SK-N-SH treated with all-trans-retinoic acid at 6 μM for 48 hours (cell line): ENCODE measurements around the gene COL1A2.

Experiments
- SNAI2 ChIP-seq: fragments of 250-450 bp; sonication (Bioruptor Pico); IDR thresholded peaks from 2 replicates; pipeline ENCODE4 v1.5.0; 2020; ENCODE audit warnings: mild to moderate bottlenecking, moderate library complexity
- TCF4 ChIP-seq: fragments of 250-450 bp; sonication (Bioruptor Pico); IDR thresholded peaks from 2 replicates; pipeline ENCODE4 v1.8.0; 2021; ENCODE audit warnings: mild to moderate bottlenecking, moderate library complexity, borderline replicate concordance
- TF ChIP-seq, protein P1 (sequence below): fragments of 250-450 bp; sonication (Bioruptor Pico); IDR thresholded peaks from 2 replicates; pipeline ENCODE4 v1.5.1; 2020; ENCODE audit warnings: low read depth, mild to moderate bottlenecking, moderate library complexity

DNA sequence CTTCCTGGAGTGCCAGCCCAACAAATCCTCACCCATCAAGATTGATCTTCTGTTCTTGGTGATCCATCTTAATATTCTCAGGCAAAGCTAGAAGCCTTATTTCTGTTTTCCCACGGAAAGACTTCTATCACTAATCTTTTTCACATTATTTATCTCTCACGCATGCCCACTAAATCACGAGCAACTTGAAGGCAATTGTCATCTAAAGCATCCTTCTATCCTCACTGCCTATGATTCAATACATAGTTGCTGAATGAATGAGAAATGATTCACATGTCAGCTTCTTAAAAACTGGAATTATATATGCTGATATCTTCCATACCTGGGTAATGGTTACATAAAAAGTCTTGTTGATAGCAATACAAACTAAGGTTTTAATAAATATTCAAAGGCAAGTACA lies 12.6 kb upstream of the COL1A2 start:
- TF ChIP-seq SNAI2 (CRISPR knock-in tag) = no peak
- no peak for TF ChIP-seq TCF4 (CRISPR knock-in tag)
- TF ChIP-seq, protein P1, sequence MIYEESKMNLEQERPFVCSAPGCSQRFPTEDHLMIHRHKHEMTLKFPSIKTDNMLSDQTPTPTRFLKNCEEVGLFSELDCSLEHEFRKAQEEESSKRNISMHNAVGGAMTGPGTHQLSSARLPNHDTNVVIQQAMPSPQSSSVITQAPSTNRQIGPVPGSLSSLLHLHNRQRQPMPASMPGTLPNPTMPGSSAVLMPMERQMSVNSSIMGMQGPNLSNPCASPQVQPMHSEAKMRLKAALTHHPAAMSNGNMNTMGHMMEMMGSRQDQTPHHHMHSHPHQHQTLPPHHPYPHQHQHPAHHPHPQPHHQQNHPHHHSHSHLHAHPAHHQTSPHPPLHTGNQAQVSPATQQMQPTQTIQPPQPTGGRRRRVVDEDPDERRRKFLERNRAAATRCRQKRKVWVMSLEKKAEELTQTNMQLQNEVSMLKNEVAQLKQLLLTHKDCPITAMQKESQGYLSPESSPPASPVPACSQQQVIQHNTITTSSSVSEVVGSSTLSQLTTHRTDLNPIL (CRISPR knock-in tag) = no peak
